ENCODE measurements around the gene EFHC1. TPM values are rescaled to one million over a fixed set of nuclear protein-coding genes. Genes with fewer than 3 reads are reported as not detected.
A peak's percentile ranks its signal among the peaks of the same experiment; 100 is the strongest.

Gene EFHC1
- total RNA-seq, 1 experiment from 2014 or later, result 12.4 TPM

DNA sequence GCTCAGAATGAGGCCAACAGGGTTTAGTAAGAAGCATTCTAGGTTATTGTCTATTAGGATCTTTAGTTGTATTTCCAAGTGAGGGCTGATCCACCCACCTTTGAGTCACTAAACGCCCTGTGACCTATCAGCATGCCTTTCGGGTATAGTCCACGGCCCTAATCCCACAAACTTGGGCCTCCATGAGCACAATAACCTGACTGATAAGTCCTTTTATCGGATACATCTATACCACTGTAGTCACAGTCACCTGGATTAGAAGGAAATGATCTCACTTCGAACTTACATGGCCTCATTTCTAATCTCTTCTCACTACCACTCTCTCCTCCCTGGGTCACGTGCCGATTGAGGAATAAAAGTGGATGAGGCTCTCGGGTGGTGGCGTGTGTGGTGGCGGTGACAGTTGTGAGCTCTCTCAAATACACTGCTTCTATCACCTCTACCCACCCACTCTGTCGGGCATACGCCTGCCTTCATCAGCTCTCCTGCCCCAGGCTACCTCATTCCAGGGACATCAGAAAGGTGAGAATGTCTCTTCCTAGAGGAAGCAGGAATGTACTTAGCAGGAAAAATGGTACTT, 91.5 kb downstream of the EFHC1 start:
- BruUV-seq (replicated peaks), result no TSS peak
- H3K79me2 ChIP-seq (ENCODE audit: insufficient read depth, low read length), result no peaks in the 10 kb centered on the region
- ATAC-seq (no peak), DNase-seq (ENCODE audit: low read depth, low spot score) (no peak)
- no peak overlapping the region for H2AFZ ChIP-seq (ENCODE audit: low read depth, low read length, poor library complexity, severe bottlenecking)
- POLR2A ChIA-PET, result no interaction called here
- no peak overlapping the region for H3K27ac ChIP-seq (ENCODE audit: low read depth, low read length)
- H3K4me2 ChIP-seq (ENCODE audit: low read length), result peak overlapping the region; percentile 61
- TF ChIP-seq EZH2phosphoT487 (IDR thresholded peaks at IDR 0.05; ENCODE audit: borderline replicate concordance), result no peak
- TF ChIP-seq CBX3 (IDR thresholded peaks at IDR 0.05; ENCODE audit: low read depth), result no peak
- no peak for TF ChIP-seq ZFX (IDR thresholded peaks at IDR 0.05)
- TF ChIP-seq CTCF (IDR thresholded peaks at IDR 0.05 in 2 of 3, conservative IDR thresholded peaks at IDR 0.05 in 1 of 3; ENCODE audit: borderline replicate concordance in 1 of 3, insufficient read depth in 1 of 3, low read depth in 2 of 3, low read length in 2 of 3), result no peak
- TF ChIP-seq RAD21 (IDR thresholded peaks at IDR 0.05; ENCODE audit: low read depth), result no peak
- no peak for TF ChIP-seq SIN3A (IDR thresholded peaks at IDR 0.05; ENCODE audit: low read depth)
- no peak for TF ChIP-seq EZH2 (IDR thresholded peaks at IDR 0.05)
- no peak for TF ChIP-seq TCF7L2 (IDR thresholded peaks at IDR 0.05; ENCODE audit: borderline replicate concordance, extremely low read depth, insufficient read depth, insufficient read length)
- no peak for TF ChIP-seq YY1 (IDR thresholded peaks at IDR 0.05; ENCODE audit: extremely low read depth, insufficient replicate concordance, low read depth, low read length)
- no peak for TF ChIP-seq POLR2AphosphoS5 (IDR thresholded peaks at IDR 0.05; ENCODE audit: low read depth, low read length)
- TF ChIP-seq ELF1 (IDR thresholded peaks at IDR 0.05; ENCODE audit: borderline replicate concordance, low read depth), result no peak
- TF ChIP-seq ZNF274 (IDR thresholded peaks at IDR 0.05; ENCODE audit: low read depth, low read length), result no peak
- no peaks in the 10 kb centered on the region for H3K9me3 ChIP-seq (ENCODE audit: control insufficient read depth in 1 of 2, insufficient read depth in 1 of 2, low read depth in 1 of 2, low read length in 2 of 2)
- H3K27me3 ChIP-seq (ENCODE audit: insufficient read depth, low read length), result no peaks in the 10 kb centered on the region
- intact Hi-C loops (cut with micrococcal nuclease), result loop anchor here (10.0 kb wide), 1 partner anchor 227 kb away; the partner anchor contains the start of gene MCM3
- RAD21 ChIA-PET (ENCODE audit: low non-redundant PET in 1 of 2, low total read pairs in 2 of 2, uncharacterized antibody in 2 of 2, unreplicated experiment in 2 of 2), result no interaction called here
- peak overlapping the region; percentile 39 for H3K9ac ChIP-seq (ENCODE audit: low read length)
- peaks cover 0 to 11% of the 10 kb centered on the region in 2 experiments; a peak in 1 of 4 replicates for H3K36me3 ChIP-seq (ENCODE audit: control insufficient read depth in 1 of 2, insufficient read depth in 2 of 2, low read length in 2 of 2)
- H3K4me3 ChIP-seq (replicated peaks in 1 of 2; ENCODE audit: low read depth in 1 of 2, low read length in 2 of 2), result no peak overlapping the region
- no peaks in the 10 kb centered on the region for H3K9me2 ChIP-seq (ENCODE audit: insufficient read depth)
- CTCF ChIA-PET, result no interaction called here
- no peaks in the 10 kb centered on the region for H4K20me1 ChIP-seq (ENCODE audit: insufficient read depth)
- H3K4me1 ChIP-seq (ENCODE audit: control insufficient read depth in 1 of 2, insufficient read depth in 2 of 2, low read length in 2 of 2), result peaks cover 33 to 68% of the 10 kb centered on the region in 2 experiments

Data from HCT116 (cell line).